Neural cell (in vitro differentiated cells): ENCODE data around the gene RSRC1.

ENCODE experiments used
- EZH2 ChIP-seq: fragments of 200-600, 300-800 bp; shearing (Covaris generic), sonication (generic); IDR thresholded peaks from 2 replicates; pipeline ENCODE4 v1.6.1; 2014; ENCODE audit warnings: antibody characterized with exemption, low read length, borderline replicate concordance, mild to moderate bottlenecking; ENCODE audit not compliant: insufficient read depth, poor library complexity, severe bottlenecking
- POLR2AphosphoS5 ChIP-seq: IDR thresholded peaks from 2 replicates; pipeline ENCODE4 v1.6.1; 2012
- TF ChIP-seq, protein P1 (sequence below): fragments of 450-650 bp; IDR thresholded peaks from 2 replicates; pipeline ENCODE4 v1.5.1; 2014; ENCODE audit warnings: antibody characterized with exemption, mild to moderate bottlenecking, moderate library complexity; ENCODE audit not compliant: poor library complexity, severe bottlenecking

DNA sequence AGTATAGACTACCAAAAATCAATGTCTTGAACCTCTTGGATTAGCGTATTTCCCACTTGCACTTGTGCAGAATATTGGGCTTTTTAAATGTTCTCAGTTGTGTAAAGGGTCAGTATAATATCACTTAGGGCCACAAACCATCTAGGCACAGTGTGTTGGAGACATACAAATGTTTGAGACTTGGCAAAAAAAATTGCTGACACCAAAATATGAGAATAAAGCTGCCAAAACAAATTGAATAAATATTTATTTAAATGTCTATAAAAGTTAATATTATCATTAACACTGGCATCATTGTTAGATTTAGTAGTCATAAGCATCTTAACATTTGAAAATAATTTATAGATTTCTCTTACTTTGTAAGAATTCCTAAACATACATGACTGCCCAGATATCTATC is 430.2 kb downstream of the RSRC1 start:
- TF ChIP-seq, protein P1, sequence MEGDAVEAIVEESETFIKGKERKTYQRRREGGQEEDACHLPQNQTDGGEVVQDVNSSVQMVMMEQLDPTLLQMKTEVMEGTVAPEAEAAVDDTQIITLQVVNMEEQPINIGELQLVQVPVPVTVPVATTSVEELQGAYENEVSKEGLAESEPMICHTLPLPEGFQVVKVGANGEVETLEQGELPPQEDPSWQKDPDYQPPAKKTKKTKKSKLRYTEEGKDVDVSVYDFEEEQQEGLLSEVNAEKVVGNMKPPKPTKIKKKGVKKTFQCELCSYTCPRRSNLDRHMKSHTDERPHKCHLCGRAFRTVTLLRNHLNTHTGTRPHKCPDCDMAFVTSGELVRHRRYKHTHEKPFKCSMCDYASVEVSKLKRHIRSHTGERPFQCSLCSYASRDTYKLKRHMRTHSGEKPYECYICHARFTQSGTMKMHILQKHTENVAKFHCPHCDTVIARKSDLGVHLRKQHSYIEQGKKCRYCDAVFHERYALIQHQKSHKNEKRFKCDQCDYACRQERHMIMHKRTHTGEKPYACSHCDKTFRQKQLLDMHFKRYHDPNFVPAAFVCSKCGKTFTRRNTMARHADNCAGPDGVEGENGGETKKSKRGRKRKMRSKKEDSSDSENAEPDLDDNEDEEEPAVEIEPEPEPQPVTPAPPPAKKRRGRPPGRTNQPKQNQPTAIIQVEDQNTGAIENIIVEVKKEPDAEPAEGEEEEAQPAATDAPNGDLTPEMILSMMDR, result no peak
- TF ChIP-seq POLR2AphosphoS5 (no peak), EZH2 (no peak)
